HG03571 (cell line): ENCODE data around the gene CSRNP3.
A peak's percentile ranks its signal among the peaks of the same experiment; 100 is the strongest.
"Not testable (repeated sequence)": the region's sequence is repeated elsewhere in the genome, so short reads cannot be mapped to it uniquely, and the experiment has no call there.

Source experiments
- ATAC-seq: cut with Tn5 transposase; IDR thresholded peaks from one replicate; pipeline ENCODE4 v1.9.1; 2021; ENCODE audit not compliant: unreplicated experiment

The CSRNP3 gene

GRCh38 chr2:165586019-165586418 lies 116.5 kb downstream of the CSRNP3 start:
- no peak for ATAC-seq

GRCh38 chr2:165587335-165587938 lies 117.9 kb downstream of the CSRNP3 start:
- no peak for ATAC-seq

GRCh38 chr2:165590999-165591398 lies 121.5 kb downstream of the CSRNP3 start:
- not testable (repeated sequence) for ATAC-seq

- no peak for ATAC-seq
These were observed 123.6 kb downstream of the CSRNP3 start for GRCh38 chr2:165593081-165593480.

GRCh38 chr2:165594231-165594934 lies 124.9 kb downstream of the CSRNP3 start:
- ATAC-seq = peak; percentile 38

GRCh38 chr2:165594935-165595255 lies 125.4 kb downstream of the CSRNP3 start:
- peak; percentile 87 for ATAC-seq

GRCh38 chr2:165596788-165597187 lies 127.3 kb downstream of the CSRNP3 start:
- no peak for ATAC-seq

GRCh38 chr2:165601065-165601830 lies 131.8 kb downstream of the CSRNP3 start:
- no peak for ATAC-seq

- ATAC-seq = no peak
These were observed 132.5 kb downstream of the CSRNP3 start for GRCh38 chr2:165601928-165602521.

GRCh38 chr2:165609672-165610071 lies 140.2 kb downstream of the CSRNP3 start:
- ATAC-seq = no peak

- no peak for ATAC-seq
These were observed 141.1 kb downstream of the CSRNP3 start for GRCh38 chr2:165610591-165611029.

GRCh38 chr2:165617741-165618481 lies 148.4 kb downstream of the CSRNP3 start:
- no peak for ATAC-seq

- ATAC-seq = no peak
These were observed 149.3 kb downstream of the CSRNP3 start for GRCh38 chr2:165618806-165619205.

- ATAC-seq = no peak
These were observed 151.6 kb downstream of the CSRNP3 start for GRCh38 chr2:165621086-165621560.

- no peak for ATAC-seq
These were observed 153.7 kb downstream of the CSRNP3 start for GRCh38 chr2:165623161-165623560.

GRCh38 chr2:165623783-165624469 lies 154.4 kb downstream of the CSRNP3 start:
- ATAC-seq = no peak

GRCh38 chr2:165624470-165624800 lies 154.9 kb downstream of the CSRNP3 start:
- ATAC-seq = no peak

GRCh38 chr2:165627470-165627869 lies 158.0 kb downstream of the CSRNP3 start:
- ATAC-seq = no peak

GRCh38 chr2:165629776-165630175 lies 160.3 kb downstream of the CSRNP3 start:
- ATAC-seq = no peak

GRCh38 chr2:165630236-165630635 lies 160.7 kb downstream of the CSRNP3 start:
- ATAC-seq = no peak
